BLaER1 treated with 17β-estradiol and CSF1 and Interleukin-3, amounts not matched to agents 10 nM and 100 nM (cell line): ENCODE measurements around the gene OR4D10.
A peak's percentile ranks its signal among the peaks of the same experiment; 100 is the strongest.

ENCODE experiments used
- H3K27ac ChIP-seq, 11 experiments: shearing (Covaris generic); formaldehyde crosslinking; 2 replicates each; pipeline ENCODE4 v1.8.1; 2022
- H3K27me3 ChIP-seq, 11 experiments: shearing (Covaris generic); formaldehyde crosslinking; 2 replicates each; pipeline ENCODE4 v1.8.1; 2022
- H3K36me3 ChIP-seq, 11 experiments: shearing (Covaris generic); formaldehyde crosslinking; 2 replicates each; pipeline ENCODE4 v1.8.1; 2022
- H3K4me1 ChIP-seq, 10 experiments: shearing (Covaris generic); formaldehyde crosslinking; 2 replicates each; pipeline ENCODE4 v1.8.1; 2022
- H3K4me2 ChIP-seq, 11 experiments: shearing (Covaris generic); formaldehyde crosslinking; 2 replicates each; pipeline ENCODE4 v1.8.1; 2022
- H3K4me3 ChIP-seq, 10 experiments: shearing (Covaris generic); formaldehyde crosslinking; 2 replicates each; pipeline ENCODE4 v1.8.1; 2022
- H3K9ac ChIP-seq, 11 experiments: shearing (Covaris generic); formaldehyde crosslinking; 2 replicates each; pipeline ENCODE4 v1.8.1; 2022
- H3K9me3 ChIP-seq, 11 experiments: shearing (Covaris generic); formaldehyde crosslinking; replicated peaks in 1 of 11; 2 replicates each; pipeline ENCODE4 v1.8.1; 2022
- H4K20me1 ChIP-seq, 11 experiments: shearing (Covaris generic); formaldehyde crosslinking; 2 replicates each; pipeline ENCODE4 v1.8.1; 2022
- Cebpa-rat ChIP-seq, 11 experiments: shearing (Covaris generic); IDR thresholded peaks; 2 replicates each; pipeline ENCODE4 v1.8.1; 2022

OR4D10 gene

GRCh38 chr11:59456661-59457060 is 16.5 kb upstream of the OR4D10 start, which contains the start of gene OR4D6:
TSS of gene OR4D6 (plus strand) at chr11:59456961. CDS start at chr11:59456961, 0 bp downstream.
- Histone ChIP-seq H3K36me3 (no peaks in the 10 kb centered on the region), H3K9ac (no peak within 1 kb of the TSS), H3K9me3 (no peaks in the 10 kb centered on the region), H3K4me2 (no peak within 1 kb of the TSS), H3K27me3 (no peaks in the 10 kb centered on the region), H3K4me1 (peaks cover 0 to 7% (median 0%) of the 10 kb centered on the region in 10 experiments; a peak in 3 of 20 replicates), H3K27ac (no peak within 1 kb of the TSS), H3K4me3 (no peak within 1 kb of the TSS), H4K20me1 (no peaks in the 10 kb centered on the region)
- TF ChIP-seq Cebpa-rat (IDR thresholded peaks at IDR 0.05), result no peak

- H3K27ac ChIP-seq, result no peak overlapping the region
- no peaks in the 10 kb centered on the region for H3K9me3 ChIP-seq
- H3K9ac ChIP-seq, result no peak overlapping the region
- H4K20me1 ChIP-seq, result no peaks in the 10 kb centered on the region
- no peak for TF ChIP-seq Cebpa-rat (IDR thresholded peaks at IDR 0.05)
- no peaks in the 10 kb centered on the region for H3K36me3 ChIP-seq
- no peak overlapping the region for H3K4me2 ChIP-seq
- H3K4me3 ChIP-seq, result no peak overlapping the region
- H3K4me1 ChIP-seq, result peaks cover 0 to 7% (median 0%) of the 10 kb centered on the region in 10 experiments; a peak in 3 of 20 replicates
- H3K27me3 ChIP-seq, result no peaks in the 10 kb centered on the region
Measured at GRCh38 chr11:59459916-59460315, 13.2 kb upstream of the OR4D10 start.

DNA sequence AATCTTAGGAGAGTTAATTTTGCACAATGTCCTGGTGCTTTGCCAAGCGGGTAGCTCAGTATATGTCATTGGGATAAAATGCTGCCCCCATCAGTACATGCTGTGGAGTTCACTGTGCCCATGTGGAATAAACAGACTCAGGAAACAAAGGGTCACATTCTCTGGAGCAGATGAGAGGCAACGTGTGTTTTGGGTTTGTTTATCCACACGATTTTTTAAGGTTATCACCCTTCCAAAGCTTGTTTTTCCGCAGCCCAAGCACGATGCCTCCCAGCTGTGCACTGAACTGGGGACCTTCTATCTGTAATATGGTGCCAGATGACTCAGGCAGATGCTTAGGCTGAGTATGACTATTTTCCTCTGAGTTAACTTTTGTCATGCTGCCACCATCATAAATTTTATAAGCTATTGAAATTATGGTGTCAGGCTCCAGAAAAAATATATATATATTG is 9.9 kb upstream of the OR4D10 start:
- Histone ChIP-seq H3K4me2 (no peak overlapping the region), H3K9me3 (no peaks in the 10 kb centered on the region), H4K20me1 (no peaks in the 10 kb centered on the region), H3K4me3 (no peak overlapping the region), H3K27me3 (no peaks in the 10 kb centered on the region), H3K9ac (no peak overlapping the region), H3K27ac (no peak overlapping the region), H3K4me1 (peaks cover 0 to 7% (median 0%) of the 10 kb centered on the region in 10 experiments; a peak in 3 of 20 replicates), H3K36me3 (no peaks in the 10 kb centered on the region)
- no peak for TF ChIP-seq Cebpa-rat (IDR thresholded peaks at IDR 0.05)

DNA sequence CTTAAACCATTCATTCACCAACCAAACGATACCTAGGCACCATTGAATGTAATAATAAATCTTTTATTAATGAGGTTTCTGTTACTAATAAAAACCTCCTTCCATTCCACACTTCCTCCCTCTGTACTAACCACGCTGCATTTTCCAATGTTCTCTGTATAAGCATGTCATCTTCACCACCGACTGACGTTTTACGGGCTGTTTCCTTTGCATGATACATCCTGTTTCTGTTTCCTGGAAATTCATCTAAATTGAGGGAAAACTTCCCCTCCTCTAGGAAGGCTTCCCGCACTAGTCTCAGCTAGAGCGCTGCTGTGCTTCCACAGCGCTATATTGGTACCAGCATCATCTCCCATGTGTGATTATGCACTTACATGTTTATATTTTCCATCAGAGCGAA is 2.1 kb downstream of the OR4D10 start:
- H3K27ac ChIP-seq, result no peak overlapping the region
- TF ChIP-seq Cebpa-rat (IDR thresholded peaks at IDR 0.05), result no peak
- no peak overlapping the region for H3K9ac ChIP-seq
- no peaks in the 10 kb centered on the region for H3K9me3 ChIP-seq
- no peaks in the 10 kb centered on the region for H3K27me3 ChIP-seq
- H3K4me1 ChIP-seq, result peaks cover 0 to 8% (median 6%) of the 10 kb centered on the region in 10 experiments; a peak in 9 of 20 replicates
- H4K20me1 ChIP-seq, result no peaks in the 10 kb centered on the region
- no peak overlapping the region for H3K4me2 ChIP-seq
- H3K36me3 ChIP-seq, result no peaks in the 10 kb centered on the region
- H3K4me3 ChIP-seq, result no peak overlapping the region

GRCh38 chr11:59479906-59480305 is 6.8 kb downstream of the OR4D10 start:
- no peak overlapping the region for H3K4me3 ChIP-seq
- no peak overlapping the region for H3K9ac ChIP-seq
- H3K27ac ChIP-seq, result no peak overlapping the region
- H3K9me3 ChIP-seq, result no peaks in the 10 kb centered on the region
- H3K4me1 ChIP-seq, result peaks cover 0 to 8% (median 6%) of the 10 kb centered on the region in 10 experiments; a peak in 9 of 20 replicates
- no peaks in the 10 kb centered on the region for H3K27me3 ChIP-seq
- H3K36me3 ChIP-seq, result no peaks in the 10 kb centered on the region
- no peak for TF ChIP-seq Cebpa-rat (IDR thresholded peaks at IDR 0.05)
- H4K20me1 ChIP-seq, result no peaks in the 10 kb centered on the region
- no peak overlapping the region for H3K4me2 ChIP-seq

DNA sequence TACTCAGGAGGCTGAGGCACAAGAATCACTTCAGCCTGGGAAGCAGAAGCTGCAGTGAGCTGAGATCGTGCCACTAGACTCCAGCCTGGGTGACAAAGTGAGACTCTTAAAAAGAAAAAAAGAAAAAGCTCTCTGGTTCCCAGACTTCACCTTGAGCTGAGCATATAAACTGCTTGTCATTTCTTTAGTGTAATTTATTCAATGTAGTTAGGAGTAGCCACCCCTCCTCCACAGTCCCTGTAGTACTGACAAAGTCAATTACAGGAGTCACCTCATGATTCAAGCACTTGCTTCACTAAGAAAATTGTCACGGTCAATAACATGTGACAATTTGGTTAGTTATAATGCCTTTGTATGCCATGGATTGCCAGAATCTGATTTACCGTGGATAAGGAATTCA is 7.2 kb downstream of the OR4D10 start:
- no peak for TF ChIP-seq Cebpa-rat (IDR thresholded peaks at IDR 0.05)
- Histone ChIP-seq H3K4me2 (no peak overlapping the region), H3K36me3 (no peaks in the 10 kb centered on the region), H3K9me3 (no peaks in the 10 kb centered on the region), H3K27me3 (no peaks in the 10 kb centered on the region), H4K20me1 (no peaks in the 10 kb centered on the region), H3K4me3 (no peak overlapping the region), H3K9ac (no peak overlapping the region), H3K27ac (no peak overlapping the region), H3K4me1 (peaks cover 0 to 8% (median 6%) of the 10 kb centered on the region in 10 experiments; a peak in 9 of 20 replicates)

DNA sequence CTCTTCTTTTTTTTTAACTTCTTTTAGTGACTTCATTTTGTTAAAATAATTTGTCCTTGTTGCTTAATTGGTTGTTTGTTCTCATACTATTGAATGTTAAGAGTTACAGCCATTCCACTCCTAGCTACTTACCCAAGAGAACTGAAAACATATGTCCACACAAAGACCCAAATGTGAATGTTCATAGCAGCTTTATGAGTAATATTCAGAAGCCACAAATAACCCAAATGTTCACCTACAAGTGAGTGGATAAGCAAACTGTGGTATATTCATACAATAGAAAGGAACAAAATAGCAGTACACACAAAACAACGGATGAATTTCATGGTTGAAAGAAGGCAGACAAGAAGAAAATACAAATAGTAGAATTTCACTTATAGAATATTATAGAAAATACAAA is 28.8 kb downstream of the OR4D10 start:
- no peak overlapping the region for H3K4me2 ChIP-seq
- no peaks in the 10 kb centered on the region for H4K20me1 ChIP-seq
- TF ChIP-seq Cebpa-rat (IDR thresholded peaks at IDR 0.05), result no peak
- H3K4me1 ChIP-seq, result no peaks in the 10 kb centered on the region
- H3K27ac ChIP-seq, result no peak overlapping the region
- H3K36me3 ChIP-seq, result no peaks in the 10 kb centered on the region
- no peaks in the 10 kb centered on the region for H3K27me3 ChIP-seq
- no peak overlapping the region for H3K4me3 ChIP-seq
- no peak overlapping the region for H3K9ac ChIP-seq
- H3K9me3 ChIP-seq, result peaks cover 0 to 8% (median 3%) of the 10 kb centered on the region in 11 experiments; a peak in 5 of 22 replicates

- Histone ChIP-seq H3K4me1 (peaks cover 0 to under 1% (median 0%) of the 10 kb centered on the region in 10 experiments; a peak in 1 of 20 replicates), H3K27me3 (no peaks in the 10 kb centered on the region), H3K4me3 (no peak within 1 kb of the TSS), H4K20me1 (no peaks in the 10 kb centered on the region), H3K4me2 (no peak within 1 kb of the TSS), H3K36me3 (no peaks in the 10 kb centered on the region), H3K27ac (no peak within 1 kb of the TSS), H3K9me3 (peaks cover 0 to 8% (median 3%) of the 10 kb centered on the region in 11 experiments; a peak in 6 of 22 replicates), H3K9ac (no peak within 1 kb of the TSS)
- no peak for TF ChIP-seq Cebpa-rat (IDR thresholded peaks at IDR 0.05)
Measured at GRCh38 chr11:59503276-59503675, 30.2 kb downstream of the OR4D10 start, which contains the start of gene OR4D11. TSS of gene OR4D11 (plus strand) at chr11:59503576. CDS start at chr11:59503576, 0 bp downstream.

- no peaks in the 10 kb centered on the region for H3K27me3 ChIP-seq
- H4K20me1 ChIP-seq, result no peaks in the 10 kb centered on the region
- H3K9ac ChIP-seq, result peak within 1 kb of the TSS in 9 of 11 experiments; percentile 37 to 74 (median 61); a peak in 17 of 22 replicates
- H3K9me3 ChIP-seq, result peaks cover 0 to 6% (median 0%) of the 10 kb centered on the region in 11 experiments; a peak in 2 of 22 replicates
- H3K36me3 ChIP-seq, result no peaks in the 10 kb centered on the region
- H3K27ac ChIP-seq, result peak within 1 kb of the TSS in 9 of 11 experiments; percentile 65 to 86 (median 76); a peak in 18 of 22 replicates
- H3K4me3 ChIP-seq, result peak within 1 kb of the TSS in 5 of 10 experiments; percentile 19 to 38 (median 22); a peak in 9 of 20 replicates
- peak within 1 kb of the TSS; percentile 77 to 89 (median 84) for H3K4me2 ChIP-seq
- no peak for TF ChIP-seq Cebpa-rat (IDR thresholded peaks at IDR 0.05)
- peaks cover 26 to 38% (median 29%) of the 10 kb centered on the region in 10 experiments for H3K4me1 ChIP-seq
Measured at GRCh38 chr11:59510941-59511589, 38.0 kb downstream of the OR4D10 start, which contains the start of gene OR4D9. TSS of gene OR4D9 (plus strand) at chr11:59511539. CDS start at chr11:59514913, 3,374 bp downstream.
